HepG2 (cell line): ENCODE results near the gene GCLM. TPM values are rescaled to one million over a fixed set of nuclear protein-coding genes. Genes with fewer than 3 reads are reported as not detected.

Experiments
- ERF ChIP-seq: IDR thresholded peaks from 2 replicates; pipeline ENCODE4 v1.6.1; 2018; ENCODE audit warnings: missing biosample characterization, missing genetic modification reagents
- EZH2 ChIP-seq: conservative IDR thresholded peaks from 2 replicates; pipeline ENCODE4 v1.6.1; 2012; ENCODE audit warnings: mild to moderate bottlenecking, low read depth, low read length, moderate library complexity
- FOXM1 ChIP-seq: sonication (generic); formaldehyde crosslinking; IDR thresholded peaks from 2 replicates; pipeline ENCODE4 v1.5.0; 2020; ENCODE audit warnings: missing genetic modification reagents
- HNRNPH1 ChIP-seq: fragments of 200-400 bp; formaldehyde crosslinking; optimal IDR thresholded peaks from 2 replicates; pipeline ENCODE3; 2017; ENCODE audit warnings: mild to moderate bottlenecking, low read depth, low read length
- NCOR1 ChIP-seq: fragments of 200-600 bp; sonication (generic); IDR thresholded peaks from 2 replicates; pipeline ENCODE4 v1.7.0; 2017; ENCODE audit warnings: antibody characterized with exemption, low read length, borderline replicate concordance
- RORA ChIP-seq: sonication (generic); formaldehyde crosslinking; IDR thresholded peaks from 2 replicates; pipeline ENCODE4 v1.5.0; 2020; ENCODE audit warnings: mild to moderate bottlenecking, missing genetic modification reagents, moderate library complexity
- ZFP62 ChIP-seq: sonication (generic); formaldehyde crosslinking; IDR thresholded peaks from 2 replicates; pipeline ENCODE4 v1.4.0; 2020; ENCODE audit warnings: missing genetic modification reagents
- ZNF138 ChIP-seq: sonication (generic); formaldehyde crosslinking; IDR thresholded peaks from 2 replicates; pipeline ENCODE4 v1.5.0; 2020; ENCODE audit warnings: mild to moderate bottlenecking, low read depth, missing genetic modification reagents
- ZNF232 ChIP-seq: sonication (generic); formaldehyde crosslinking; IDR thresholded peaks from 2 replicates; pipeline ENCODE4 v1.4.0; 2020; ENCODE audit warnings: missing genetic modification reagents, borderline replicate concordance
- ZNF746 ChIP-seq: sonication (generic); formaldehyde crosslinking; IDR thresholded peaks from 2 replicates; pipeline ENCODE4 v1.8.0; 2022; ENCODE audit warnings: mild to moderate bottlenecking, missing genetic modification reagents
- polyA plus RNA-seq, 8 experiments: library from polyadenylated mRNA; depleted of rRNA in 3 of 8; stranded (reverse) in 7 of 8; unstranded in 1 of 8; fragments of >200 nt; fragmentation: Illumina TruSeq in 4 of 8; extraction: Trizol in 4 of 8; gene quantifications; 2 replicates each; pipeline versions ENCODE4 v1.2.1 to v1.2.3, GENCODE V29; 2011 to 2016; ENCODE audit warnings: low read depth in 4 of 8, missing spikeins in 1 of 8, mixed read lengths in 1 of 8; ENCODE audit not compliant: insufficient read depth in 1 of 8
- total RNA-seq, 5 experiments: library from RNA; depleted of rRNA; stranded (reverse); fragments of >200 nt; fragmentation: Illumina TruSeq; extraction: Trizol; gene quantifications; 2 replicates each; pipeline ENCODE4 v1.2.3, GENCODE V29; 2016; ENCODE audit warnings: low read depth in 1 of 5
- TF ChIP-seq, protein P1 (sequence below): sonication (generic); formaldehyde crosslinking; IDR thresholded peaks from 2 replicates; pipeline ENCODE4 v1.5.1; 2020; ENCODE audit warnings: mild to moderate bottlenecking, missing genetic modification reagents, borderline replicate concordance
- TF ChIP-seq, protein P2 (sequence below): sonication (generic); formaldehyde crosslinking; IDR thresholded peaks from 2 replicates; pipeline ENCODE4 v1.8.0; 2022; ENCODE audit warnings: low read depth, missing genetic modification reagents
- TF ChIP-seq, protein P3 (sequence below): IDR thresholded peaks from 2 replicates; pipeline ENCODE4 v1.6.1; 2016; ENCODE audit warnings: low read depth
- TF ChIP-seq, protein P4 (sequence below): sonication (generic); formaldehyde crosslinking; conservative IDR thresholded peaks from 2 replicates; pipeline ENCODE4 v1.4.0; 2020; ENCODE audit warnings: missing genetic modification reagents
- TF ChIP-seq, protein P5 (sequence below), 2 experiments: sonication (generic) in 1 of 2; formaldehyde crosslinking in 1 of 2; IDR thresholded peaks; 2 replicates each; pipeline versions ENCODE4 v1.4.0 to v1.6.1; 2018 to 2020; ENCODE audit warnings: missing genetic modification reagents in 2 of 2, borderline replicate concordance in 1 of 2, low read depth in 1 of 2, mild to moderate bottlenecking in 1 of 2, missing biosample characterization in 1 of 2

Gene GCLM
- total and polyA plus RNA-seq, 2 of the 13 experiments (the other 11 are each of a cell fraction or from before 2014, with no cell fraction given) = 8.7 to 29.9 TPM

DNA sequence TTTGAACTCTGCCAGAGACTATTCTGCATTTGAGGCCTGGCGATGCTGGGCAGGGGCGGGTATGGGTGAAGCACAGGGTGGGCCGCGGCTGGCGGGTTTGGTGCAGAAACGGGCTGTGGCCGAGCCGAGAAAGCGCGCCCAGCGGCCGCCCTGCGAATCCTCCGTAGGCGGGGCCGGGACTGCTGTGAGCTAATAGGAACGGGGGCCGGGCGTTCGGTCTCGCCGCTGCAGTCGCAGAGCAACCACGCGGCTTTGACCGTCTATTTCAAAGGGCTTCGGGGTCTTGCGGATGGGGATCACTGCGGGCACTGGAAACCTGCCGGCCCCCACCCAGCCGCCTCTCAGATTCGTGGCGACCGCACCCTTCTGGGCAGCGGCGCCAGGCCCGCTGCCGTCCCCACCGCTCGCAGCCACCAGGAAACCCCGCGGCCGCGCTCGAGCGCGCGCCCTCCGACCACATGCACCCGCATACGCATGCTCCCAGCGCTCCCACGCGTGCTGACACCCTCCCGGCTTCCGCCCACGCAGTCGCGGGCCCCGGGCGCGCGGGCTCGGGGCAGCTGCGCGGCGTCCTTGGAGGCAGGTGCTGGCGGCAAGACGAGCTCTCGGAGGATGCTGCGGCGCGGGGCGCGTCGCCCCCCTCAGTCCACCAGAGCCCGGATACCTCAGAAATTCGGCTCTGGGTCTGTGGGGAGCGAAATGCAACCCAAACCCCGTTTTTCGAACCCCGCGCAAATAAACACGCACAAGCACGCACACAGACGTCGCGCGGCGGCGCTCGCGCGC, 62.8 kb downstream of the GCLM start (continued):
- TF ChIP-seq, protein P1, sequence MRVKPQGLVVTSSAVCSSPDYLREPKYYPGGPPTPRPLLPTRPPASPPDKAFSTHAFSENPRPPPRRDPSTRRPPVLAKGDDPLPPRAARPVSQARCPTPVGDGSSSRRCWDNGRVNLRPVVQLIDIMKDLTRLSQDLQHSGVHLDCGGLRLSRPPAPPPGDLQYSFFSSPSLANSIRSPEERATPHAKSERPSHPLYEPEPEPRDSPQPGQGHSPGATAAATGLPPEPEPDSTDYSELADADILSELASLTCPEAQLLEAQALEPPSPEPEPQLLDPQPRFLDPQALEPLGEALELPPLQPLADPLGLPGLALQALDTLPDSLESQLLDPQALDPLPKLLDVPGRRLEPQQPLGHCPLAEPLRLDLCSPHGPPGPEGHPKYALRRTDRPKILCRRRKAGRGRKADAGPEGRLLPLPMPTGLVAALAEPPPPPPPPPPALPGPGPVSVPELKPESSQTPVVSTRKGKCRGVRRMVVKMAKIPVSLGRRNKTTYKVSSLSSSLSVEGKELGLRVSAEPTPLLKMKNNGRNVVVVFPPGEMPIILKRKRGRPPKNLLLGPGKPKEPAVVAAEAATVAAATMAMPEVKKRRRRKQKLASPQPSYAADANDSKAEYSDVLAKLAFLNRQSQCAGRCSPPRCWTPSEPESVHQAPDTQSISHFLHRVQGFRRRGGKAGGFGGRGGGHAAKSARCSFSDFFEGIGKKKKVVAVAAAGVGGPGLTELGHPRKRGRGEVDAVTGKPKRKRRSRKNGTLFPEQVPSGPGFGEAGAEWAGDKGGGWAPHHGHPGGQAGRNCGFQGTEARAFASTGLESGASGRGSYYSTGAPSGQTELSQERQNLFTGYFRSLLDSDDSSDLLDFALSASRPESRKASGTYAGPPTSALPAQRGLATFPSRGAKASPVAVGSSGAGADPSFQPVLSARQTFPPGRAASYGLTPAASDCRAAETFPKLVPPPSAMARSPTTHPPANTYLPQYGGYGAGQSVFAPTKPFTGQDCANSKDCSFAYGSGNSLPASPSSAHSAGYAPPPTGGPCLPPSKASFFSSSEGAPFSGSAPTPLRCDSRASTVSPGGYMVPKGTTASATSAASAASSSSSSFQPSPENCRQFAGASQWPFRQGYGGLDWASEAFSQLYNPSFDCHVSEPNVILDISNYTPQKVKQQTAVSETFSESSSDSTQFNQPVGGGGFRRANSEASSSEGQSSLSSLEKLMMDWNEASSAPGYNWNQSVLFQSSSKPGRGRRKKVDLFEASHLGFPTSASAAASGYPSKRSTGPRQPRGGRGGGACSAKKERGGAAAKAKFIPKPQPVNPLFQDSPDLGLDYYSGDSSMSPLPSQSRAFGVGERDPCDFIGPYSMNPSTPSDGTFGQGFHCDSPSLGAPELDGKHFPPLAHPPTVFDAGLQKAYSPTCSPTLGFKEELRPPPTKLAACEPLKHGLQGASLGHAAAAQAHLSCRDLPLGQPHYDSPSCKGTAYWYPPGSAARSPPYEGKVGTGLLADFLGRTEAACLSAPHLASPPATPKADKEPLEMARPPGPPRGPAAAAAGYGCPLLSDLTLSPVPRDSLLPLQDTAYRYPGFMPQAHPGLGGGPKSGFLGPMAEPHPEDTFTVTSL (CRISPR knock-in tag) = 0 out of 2 replicates have a peak, but pooled peaks have one; percentile 5
- TF ChIP-seq ZFP62 (CRISPR knock-in tag) (0 out of 2 replicates have a peak, but pooled peaks have one; percentile 55), ZNF232 (CRISPR knock-in tag) (peak; percentile 79; the same call in 1 of the 2 replicates), ZNF138 (CRISPR knock-in tag) (0 out of 2 replicates have a peak, but pooled peaks have one; percentile 3), NCOR1 (no peak), RORA (CRISPR knock-in tag) (no peak), EZH2 (no peak), ERF (CRISPR knock-in tag) (peak; percentile 80), ZNF746 (CRISPR knock-in tag) (no peak; the same call in 1 of the 2 replicates), HNRNPH1 (no peak), FOXM1 (CRISPR knock-in tag) (no peak)
- TF ChIP-seq, protein P2, sequence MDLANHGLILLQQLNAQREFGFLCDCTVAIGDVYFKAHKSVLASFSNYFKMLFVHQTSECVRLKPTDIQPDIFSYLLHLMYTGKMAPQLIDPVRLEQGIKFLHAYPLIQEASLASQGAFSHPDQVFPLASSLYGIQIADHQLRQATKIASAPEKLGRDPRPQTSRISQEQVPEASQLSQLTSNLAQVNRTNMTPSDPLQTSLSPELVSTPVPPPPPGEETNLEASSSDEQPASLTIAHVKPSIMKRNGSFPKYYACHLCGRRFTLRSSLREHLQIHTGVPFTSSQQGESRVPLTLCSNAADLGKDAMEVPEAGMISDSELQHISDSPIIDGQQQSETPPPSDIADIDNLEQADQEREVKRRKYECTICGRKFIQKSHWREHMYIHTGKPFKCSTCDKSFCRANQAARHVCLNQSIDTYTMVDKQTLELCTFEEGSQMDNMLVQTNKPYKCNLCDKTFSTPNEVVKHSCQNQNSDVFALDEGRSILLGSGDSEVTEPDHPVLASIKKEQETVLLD (CRISPR knock-in tag) = peak; percentile 57; the same call in 1 of the 2 replicates
- TF ChIP-seq, protein P3, sequence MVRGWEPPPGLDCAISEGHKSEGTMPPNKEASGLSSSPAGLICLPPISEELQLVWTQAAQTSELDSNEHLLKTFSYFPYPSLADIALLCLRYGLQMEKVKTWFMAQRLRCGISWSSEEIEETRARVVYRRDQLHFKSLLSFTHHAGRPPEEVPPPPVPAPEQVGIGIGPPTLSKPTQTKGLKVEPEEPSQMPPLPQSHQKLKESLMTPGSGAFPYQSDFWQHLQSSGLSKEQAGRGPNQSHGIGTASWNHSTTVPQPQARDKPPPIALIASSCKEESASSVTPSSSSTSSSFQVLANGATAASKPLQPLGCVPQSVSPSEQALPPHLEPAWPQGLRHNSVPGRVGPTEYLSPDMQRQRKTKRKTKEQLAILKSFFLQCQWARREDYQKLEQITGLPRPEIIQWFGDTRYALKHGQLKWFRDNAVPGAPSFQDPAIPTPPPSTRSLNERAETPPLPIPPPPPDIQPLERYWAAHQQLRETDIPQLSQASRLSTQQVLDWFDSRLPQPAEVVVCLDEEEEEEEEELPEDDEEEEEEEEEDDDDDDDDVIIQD = no peak
- TF ChIP-seq, protein P4, sequence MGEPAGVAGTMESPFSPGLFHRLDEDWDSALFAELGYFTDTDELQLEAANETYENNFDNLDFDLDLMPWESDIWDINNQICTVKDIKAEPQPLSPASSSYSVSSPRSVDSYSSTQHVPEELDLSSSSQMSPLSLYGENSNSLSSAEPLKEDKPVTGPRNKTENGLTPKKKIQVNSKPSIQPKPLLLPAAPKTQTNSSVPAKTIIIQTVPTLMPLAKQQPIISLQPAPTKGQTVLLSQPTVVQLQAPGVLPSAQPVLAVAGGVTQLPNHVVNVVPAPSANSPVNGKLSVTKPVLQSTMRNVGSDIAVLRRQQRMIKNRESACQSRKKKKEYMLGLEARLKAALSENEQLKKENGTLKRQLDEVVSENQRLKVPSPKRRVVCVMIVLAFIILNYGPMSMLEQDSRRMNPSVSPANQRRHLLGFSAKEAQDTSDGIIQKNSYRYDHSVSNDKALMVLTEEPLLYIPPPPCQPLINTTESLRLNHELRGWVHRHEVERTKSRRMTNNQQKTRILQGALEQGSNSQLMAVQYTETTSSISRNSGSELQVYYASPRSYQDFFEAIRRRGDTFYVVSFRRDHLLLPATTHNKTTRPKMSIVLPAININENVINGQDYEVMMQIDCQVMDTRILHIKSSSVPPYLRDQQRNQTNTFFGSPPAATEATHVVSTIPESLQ (CRISPR knock-in tag) = 0 out of 2 replicates have a peak, but pooled peaks have one; percentile 56
- TF ChIP-seq, protein P5, sequence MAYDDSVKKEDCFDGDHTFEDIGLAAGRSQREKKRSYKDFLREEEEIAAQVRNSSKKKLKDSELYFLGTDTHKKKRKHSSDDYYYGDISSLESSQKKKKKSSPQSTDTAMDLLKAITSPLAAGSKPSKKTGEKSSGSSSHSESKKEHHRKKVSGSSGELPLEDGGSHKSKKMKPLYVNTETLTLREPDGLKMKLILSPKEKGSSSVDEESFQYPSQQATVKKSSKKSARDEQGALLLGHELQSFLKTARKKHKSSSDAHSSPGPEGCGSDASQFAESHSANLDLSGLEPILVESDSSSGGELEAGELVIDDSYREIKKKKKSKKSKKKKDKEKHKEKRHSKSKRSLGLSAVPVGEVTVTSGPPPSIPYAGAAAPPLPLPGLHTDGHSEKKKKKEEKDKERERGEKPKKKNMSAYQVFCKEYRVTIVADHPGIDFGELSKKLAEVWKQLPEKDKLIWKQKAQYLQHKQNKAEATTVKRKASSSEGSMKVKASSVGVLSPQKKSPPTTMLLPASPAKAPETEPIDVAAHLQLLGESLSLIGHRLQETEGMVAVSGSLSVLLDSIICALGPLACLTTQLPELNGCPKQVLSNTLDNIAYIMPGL (CRISPR knock-in tag; IDR thresholded peaks at IDR 0.05; ENCODE audit: borderline replicate concordance in 1 of 2, low read depth in 1 of 2) = peak; percentile 84 to 93; a peak in 3 of 4 replicates
